Mucosa of descending colon (tissue), 3 donors: ENCODE data around the gene SLC23A1. TPM values are rescaled to one million over a fixed set of nuclear protein-coding genes. Genes with fewer than 3 reads are reported as not detected.

Experiments used
- ATAC-seq: fragments of 200-7000 bp; cut with Tn5 transposase; one replicate; pipeline ENCODE4 v1.9.1; 2020; ENCODE audit warnings: mild to moderate bottlenecking, moderate library complexity
- DNase-seq, 3 donors: peaks; one replicate each; pipeline ENCODE4 v3.0.0-alpha.2; 2020
- H3K36me3 ChIP-seq: fragments of 200-600 bp; one replicate; pipeline ENCODE4 v1.8.0; 2021; ENCODE audit warnings: low read depth, mild to moderate bottlenecking
- H3K4me1 ChIP-seq: fragments of 200-600 bp; one replicate; pipeline ENCODE4 v1.8.0; 2021; ENCODE audit warnings: low read depth, mild to moderate bottlenecking
- H3K4me3 ChIP-seq: fragments of 200-600 bp; one replicate; pipeline ENCODE4 v1.8.0; 2021; ENCODE audit warnings: mild to moderate bottlenecking
- H3K9me3 ChIP-seq: fragments of 200-600 bp; one replicate; pipeline ENCODE4 v1.8.0; 2021; ENCODE audit warnings: mild to moderate bottlenecking
- intact Hi-C, 2 donors: fragments of 100-400 bp; cut with DNase I in 1 of 2; cut with micrococcal nuclease in 1 of 2; formaldehyde crosslinking; loops; one replicate each; pipeline versions ENCODE4 v1.11.0 to v1.11.1; 2022; cut with DNase I, micrococcal nuclease
- total RNA-seq, 3 donors: library from RNA; stranded (reverse); fragmentation: NEBNext Ultra II Directional in 2 of 3; extraction: Animal tissue kit (Norgen Biotek cat#: 25700) in 2 of 3; gene quantifications; one replicate each; pipeline versions ENCODE4 v1.2.1 to v1.2.4, GENCODE V29; 2021 to 2023
- TF ChIP-seq, protein P1 (sequence below): fragments of 200-600 bp; IDR thresholded peaks from one replicate; pipeline ENCODE4 v1.8.0; 2022; ENCODE audit warnings: antibody characterized with exemption, mild to moderate bottlenecking
- donor health status: DM: no; HTN: no; CAD: no; lungs with moderate emphysema.
- donor health status: DM: no; HTN: no; CAD: no.
- donor health status: DM: no; HTN: yes; CAD: no.

The SLC23A1 gene
- total RNA-seq, 3 donors from 2014 or later, result 2.5 to 9.0 (median 5.1) TPM

DNA sequence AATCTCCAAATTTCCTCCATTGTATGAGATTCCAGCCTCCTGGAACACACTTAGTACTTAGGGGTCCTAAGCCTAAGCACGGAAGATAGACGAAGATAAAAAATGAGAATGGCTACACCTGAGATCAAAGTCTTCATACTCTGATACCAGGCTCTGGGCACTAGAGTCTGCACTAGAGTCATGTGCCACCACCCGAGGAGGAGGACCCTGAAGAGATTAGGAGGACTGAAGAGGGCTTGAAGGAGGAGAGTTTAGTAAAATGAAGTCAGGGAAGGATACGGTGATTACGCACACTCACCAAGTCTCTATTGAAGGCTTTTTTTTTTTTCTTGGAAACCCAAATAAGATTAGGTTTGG, 21.4 kb upstream of the SLC23A1 start:
- peak; percentile 0 for ATAC-seq
- Histone ChIP-seq H3K9me3 (no peaks in the 10 kb centered on the region), H3K36me3 (no peaks in the 10 kb centered on the region), H3K4me1 (peaks cover 15% of the 10 kb centered on the region), H3K4me3 (no peak overlapping the region)
- TF ChIP-seq, protein P1, sequence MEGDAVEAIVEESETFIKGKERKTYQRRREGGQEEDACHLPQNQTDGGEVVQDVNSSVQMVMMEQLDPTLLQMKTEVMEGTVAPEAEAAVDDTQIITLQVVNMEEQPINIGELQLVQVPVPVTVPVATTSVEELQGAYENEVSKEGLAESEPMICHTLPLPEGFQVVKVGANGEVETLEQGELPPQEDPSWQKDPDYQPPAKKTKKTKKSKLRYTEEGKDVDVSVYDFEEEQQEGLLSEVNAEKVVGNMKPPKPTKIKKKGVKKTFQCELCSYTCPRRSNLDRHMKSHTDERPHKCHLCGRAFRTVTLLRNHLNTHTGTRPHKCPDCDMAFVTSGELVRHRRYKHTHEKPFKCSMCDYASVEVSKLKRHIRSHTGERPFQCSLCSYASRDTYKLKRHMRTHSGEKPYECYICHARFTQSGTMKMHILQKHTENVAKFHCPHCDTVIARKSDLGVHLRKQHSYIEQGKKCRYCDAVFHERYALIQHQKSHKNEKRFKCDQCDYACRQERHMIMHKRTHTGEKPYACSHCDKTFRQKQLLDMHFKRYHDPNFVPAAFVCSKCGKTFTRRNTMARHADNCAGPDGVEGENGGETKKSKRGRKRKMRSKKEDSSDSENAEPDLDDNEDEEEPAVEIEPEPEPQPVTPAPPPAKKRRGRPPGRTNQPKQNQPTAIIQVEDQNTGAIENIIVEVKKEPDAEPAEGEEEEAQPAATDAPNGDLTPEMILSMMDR, result no peak
- intact Hi-C loops, result no loop called here
- no peak for DNase-seq

GRCh38 chr5:139403787-139404483, 20.8 kb upstream of the SLC23A1 start, which contains the start of gene SPATA24:
Gene SPATA24 (minus strand): TSS chr5:139404089. CDS start chr5:139404060, 29 bp downstream.
- H3K4me3 ChIP-seq, result peak within 1 kb of the TSS; percentile 36
- TF ChIP-seq, protein P1, result no peak
- H3K36me3 ChIP-seq, result no peaks in the 10 kb centered on the region
- ATAC-seq (peak; percentile 96), DNase-seq (peak; percentile 98 to 99 (median 99))
- intact Hi-C loops, result no loop called here
- no peaks in the 10 kb centered on the region for H3K9me3 ChIP-seq
- peaks cover 15% of the 10 kb centered on the region for H3K4me1 ChIP-seq

DNA sequence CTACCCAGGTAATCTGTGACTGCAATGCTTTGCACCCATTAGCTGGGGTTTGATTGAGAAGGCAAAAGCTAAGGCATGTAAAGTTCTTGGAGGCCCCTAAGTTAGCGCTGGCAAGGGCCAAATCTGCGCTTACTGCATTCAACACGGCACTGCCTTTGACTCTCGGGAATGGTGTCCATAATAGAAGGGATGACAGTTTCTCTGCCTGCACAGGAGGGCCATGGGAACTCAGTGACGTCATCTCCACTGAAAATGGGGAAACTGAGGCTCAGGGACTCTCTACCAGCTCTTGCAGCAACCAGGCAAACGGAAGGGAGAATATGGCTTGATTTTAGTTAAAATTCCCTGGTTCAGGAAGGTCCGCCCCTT, 20.3 kb upstream of the SLC23A1 start:
- no peaks in the 10 kb centered on the region for H3K9me3 ChIP-seq
- intact Hi-C loops, result no loop called here
- H3K4me1 ChIP-seq, result peaks cover 15% of the 10 kb centered on the region
- H3K36me3 ChIP-seq, result no peaks in the 10 kb centered on the region
- no peak for DNase-seq
- peak; percentile 3 for ATAC-seq
- TF ChIP-seq, protein P1, result no peak
- peak overlapping the region; percentile 36 for H3K4me3 ChIP-seq

- ATAC-seq (peak; percentile 11), DNase-seq (peak in 2 of 3 donors; percentile 51 to 59)
- Histone ChIP-seq H3K9me3 (no peaks in the 10 kb centered on the region), H3K4me3 (no peak overlapping the region), H3K36me3 (no peaks in the 10 kb centered on the region), H3K4me1 (peaks cover 15% of the 10 kb centered on the region)
- intact Hi-C loops, result no loop called here
- TF ChIP-seq, protein P1, result peak; percentile 45
Measured at GRCh38 chr5:139402561-139403158, 19.6 kb upstream of the SLC23A1 start.

- Histone ChIP-seq H3K4me1 (peaks cover 15% of the 10 kb centered on the region), H3K4me3 (no peak overlapping the region), H3K36me3 (no peaks in the 10 kb centered on the region), H3K9me3 (no peaks in the 10 kb centered on the region)
- TF ChIP-seq, protein P1, result no peak
- ATAC-seq, result no peak
- intact Hi-C loops, result no loop called here
- DNase-seq, result no peak
Measured at GRCh38 chr5:139401546-139401945, 18.4 kb upstream of the SLC23A1 start.
